ENCODE measurements around the gene NTM. TPM values are rescaled to one million over a fixed set of nuclear protein-coding genes. Genes with fewer than 3 reads are reported as not detected.

The NTM gene
- total RNA-seq, 4 donors from 2014 or later = 0.21 to 3.2 (median 0.84) TPM

DNA sequence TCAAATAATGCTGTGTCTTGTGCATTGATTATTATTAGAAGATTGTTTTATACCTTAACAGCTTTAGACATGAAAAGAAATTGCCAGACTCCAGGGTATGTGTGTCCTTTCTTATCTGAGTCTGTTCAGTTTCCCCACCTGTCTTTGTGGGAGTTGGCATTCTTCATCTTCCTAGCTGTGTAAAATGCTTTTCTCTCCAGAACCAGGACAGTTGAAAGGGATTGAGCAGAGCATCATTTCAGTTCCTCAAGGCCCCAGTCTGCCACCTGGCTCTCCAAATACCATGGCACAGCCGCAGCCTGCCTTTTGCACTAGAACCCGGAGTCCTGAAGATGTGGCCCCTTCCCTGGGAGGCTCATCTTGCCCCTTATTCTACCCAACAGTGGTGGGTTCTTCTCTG is 851.9 kb downstream of the NTM start:
- intact Hi-C loops (cut with DNase I) = no loop called here
- TF ChIP-seq CTCF (IDR thresholded peaks at IDR 0.05) (no peak), POLR2A (IDR thresholded peaks at IDR 0.05) (no peak)
- Histone ChIP-seq H3K27ac (no peak overlapping the region), H3K4me1 (no peaks in the 10 kb centered on the region), H3K36me3 (no peaks in the 10 kb centered on the region), H3K9me3 (peaks cover 0 to 29% (median 6%) of the 10 kb centered on the region in 3 donors), H3K27me3 (no peaks in the 10 kb centered on the region), H3K4me3 (no peak overlapping the region)
- 67 to 75% methylated on average over 1 to 2 of the region's 2 CpGs for WGBS, 2 donors
- DNase-seq = no peak

- intact Hi-C loops (cut with DNase I) = no loop called here
- Histone ChIP-seq H3K4me1 (no peaks in the 10 kb centered on the region), H3K27me3 (no peaks in the 10 kb centered on the region), H3K36me3 (no peaks in the 10 kb centered on the region), H3K4me3 (no peak overlapping the region), H3K9me3 (peaks cover 0 to 25% (median 0%) of the 10 kb centered on the region in 3 donors), H3K27ac (no peak overlapping the region)
- WGBS, 2 donors = 85 to 90% methylated on average over 4 of the region's 4 CpGs
- DNase-seq = no peak
- TF ChIP-seq POLR2A (IDR thresholded peaks at IDR 0.05) (no peak), CTCF (IDR thresholded peaks at IDR 0.05) (no peak)
Measured at GRCh38 chr11:132226522-132226921, 856.1 kb downstream of the NTM start.

DNA sequence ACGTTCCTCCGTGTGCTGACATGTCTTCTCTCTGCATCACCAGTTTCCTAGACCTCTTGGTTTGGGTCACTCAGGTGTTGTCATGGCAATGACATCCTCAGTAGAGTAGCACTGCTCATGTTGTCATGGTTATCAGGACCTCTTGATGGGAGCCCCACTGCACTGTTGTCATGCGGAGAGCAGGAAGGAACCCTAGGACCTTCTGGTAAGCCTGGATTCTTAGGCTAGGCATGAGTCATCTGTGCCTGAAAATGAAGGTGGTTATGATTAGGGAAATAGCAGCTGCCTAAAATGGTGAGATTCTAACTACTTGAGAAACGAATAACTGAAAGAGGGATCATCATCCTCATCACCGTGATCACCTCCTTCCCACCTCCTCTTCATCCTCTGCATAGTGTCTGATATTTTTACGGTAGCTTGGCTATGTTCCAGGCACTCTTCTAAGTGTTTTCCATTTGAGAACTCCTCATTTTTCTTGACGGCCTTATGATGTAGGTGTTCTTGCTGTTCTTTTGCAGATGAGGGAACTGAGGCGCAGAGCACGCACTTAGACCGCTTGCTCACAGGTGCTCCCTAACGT is 858.4 kb downstream of the NTM start:
- no peaks in the 10 kb centered on the region for H3K27me3 ChIP-seq

GRCh38 chr11:132231656-132232347 is 861.4 kb downstream of the NTM start:
- no peaks in the 10 kb centered on the region for H3K4me1 ChIP-seq
- intact Hi-C loops (cut with DNase I) = no loop called here

More for the DNA sequence above, 858.4 kb downstream of the NTM start:
- intact Hi-C loops (cut with DNase I) = no loop called here
- no peak for TF ChIP-seq POLR2A (IDR thresholded peaks at IDR 0.05)
- Histone ChIP-seq H3K4me1 (no peaks in the 10 kb centered on the region), H3K9me3 (peaks cover 0 to 13% (median 0%) of the 10 kb centered on the region in 3 donors), H3K36me3 (no peaks in the 10 kb centered on the region), H3K27ac (no peak overlapping the region), H3K4me3 (no peak overlapping the region)
- 83 to 85% methylated on average over 10 to 11 of the region's 11 CpGs for WGBS, 2 donors
- DNase-seq = no peak

DNA sequence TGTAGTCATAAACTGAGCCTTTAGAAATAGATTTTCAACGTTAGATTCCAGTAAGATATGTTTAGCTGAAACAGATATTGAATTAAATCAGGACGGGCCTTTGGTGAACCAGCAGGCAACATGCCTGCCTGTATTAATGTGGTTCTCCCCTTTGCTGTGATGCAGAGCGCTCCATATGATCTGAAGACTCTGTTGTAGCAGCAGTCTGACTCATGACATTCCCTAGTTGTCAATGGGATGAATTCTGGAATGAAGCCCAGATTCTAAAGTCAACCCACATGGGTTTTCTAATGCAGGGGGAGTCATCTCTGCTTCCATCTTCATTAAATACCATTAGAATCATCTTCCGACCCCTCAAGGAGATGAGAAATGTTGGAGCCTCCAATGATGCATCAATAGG is 864.5 kb downstream of the NTM start:
- no peak for DNase-seq
- TF ChIP-seq CTCF (IDR thresholded peaks at IDR 0.05) (no peak), POLR2A (IDR thresholded peaks at IDR 0.05) (no peak)
- H3K27ac ChIP-seq = no peak overlapping the region
- H3K4me1 ChIP-seq = no peaks in the 10 kb centered on the region
- H3K36me3 ChIP-seq = no peaks in the 10 kb centered on the region
- intact Hi-C loops (cut with DNase I) = no loop called here
- no peak overlapping the region for H3K4me3 ChIP-seq
- no peaks in the 10 kb centered on the region for H3K27me3 ChIP-seq
- peaks cover 0 to 12% (median 0%) of the 10 kb centered on the region in 3 donors for H3K9me3 ChIP-seq
- 63 to 70% methylated on average over 4 of the region's 4 CpGs for WGBS, 2 donors

More at GRCh38 chr11:132231656-132232347, 861.4 kb downstream of the NTM start:
- no peak for DNase-seq
- WGBS, 2 donors = 55 to 61% methylated on average over 13 of the region's 13 CpGs
- Histone ChIP-seq H3K9me3 (peaks cover 0 to 8% (median 0%) of the 10 kb centered on the region in 3 donors), H3K4me3 (no peak overlapping the region), H3K27ac (no peak overlapping the region), H3K27me3 (no peaks in the 10 kb centered on the region), H3K36me3 (no peaks in the 10 kb centered on the region)
- TF ChIP-seq CTCF (IDR thresholded peaks at IDR 0.05) = no peak
- no peak for TF ChIP-seq POLR2A (IDR thresholded peaks at IDR 0.05)

All from esophagus squamous epithelium (tissue), 5 donors.